Astrocyte (in vitro differentiated cells and primary cell): ENCODE results near the gene TDRD15.

Experiments
- CTCF ChIP-seq: IDR thresholded peaks from 2 replicates; pipeline ENCODE4 v1.5.1; 2011; ENCODE audit warnings: low read depth, mild to moderate bottlenecking, inconsistent platforms, low read length, moderate library complexity; ENCODE audit not compliant: insufficient read depth
- EZH2 ChIP-seq: IDR thresholded peaks from 2 replicates; pipeline ENCODE4 v1.6.1; 2012; ENCODE audit warnings: mild to moderate bottlenecking, low read length, inconsistent platforms; ENCODE audit not compliant: insufficient read depth

GRCh38 chr2:21096458-21096857 is 27.3 kb upstream of the TDRD15 start:
- no peak for TF ChIP-seq CTCF
- no peak for TF ChIP-seq EZH2
